Mesodermal cell (in vitro differentiated cells): ENCODE results near the gene LPAR3.

ENCODE experiments used
- H3K27ac ChIP-seq: 2 replicates; pipeline ENCODE4 v1.7.0; 2013; ENCODE audit warnings: mild to moderate bottlenecking, low read depth, low read length, moderate library complexity; ENCODE audit not compliant: severe bottlenecking
- H3K36me3 ChIP-seq: 2 replicates; pipeline ENCODE4 v1.7.1; 2013; ENCODE audit warnings: mild to moderate bottlenecking, low read length, moderate library complexity; ENCODE audit not compliant: control insufficient read depth, insufficient read depth
- H3K4me1 ChIP-seq: one replicate; pipeline ENCODE4 v1.7.1; 2013; ENCODE audit warnings: mild to moderate bottlenecking, low read length; ENCODE audit not compliant: insufficient read depth, control insufficient read depth, poor library complexity, severe bottlenecking
- H3K4me3 ChIP-seq: 2 replicates; pipeline ENCODE4 v1.7.0; 2013; ENCODE audit warnings: low read length, control low read depth, mild to moderate bottlenecking; ENCODE audit not compliant: insufficient read depth, poor library complexity, severe bottlenecking; ENCODE audit errors: extremely low read depth
- H3K9me3 ChIP-seq: 2 replicates; pipeline ENCODE4 v1.7.1; 2013; ENCODE audit warnings: mild to moderate bottlenecking, low read length, moderate library complexity; ENCODE audit not compliant: control insufficient read depth
- WGBS, 2 experiments: methylation state at CpG; one replicate each; pipeline ENCODE4 v1.1.5; 2013; ENCODE audit warnings: missing lambda C conversion rate in 2 of 2; ENCODE audit not compliant: insufficient coverage in 2 of 2; 5-methylcytosine and 5-hydroxymethylcytosine counted together

The LPAR3 gene

DNA sequence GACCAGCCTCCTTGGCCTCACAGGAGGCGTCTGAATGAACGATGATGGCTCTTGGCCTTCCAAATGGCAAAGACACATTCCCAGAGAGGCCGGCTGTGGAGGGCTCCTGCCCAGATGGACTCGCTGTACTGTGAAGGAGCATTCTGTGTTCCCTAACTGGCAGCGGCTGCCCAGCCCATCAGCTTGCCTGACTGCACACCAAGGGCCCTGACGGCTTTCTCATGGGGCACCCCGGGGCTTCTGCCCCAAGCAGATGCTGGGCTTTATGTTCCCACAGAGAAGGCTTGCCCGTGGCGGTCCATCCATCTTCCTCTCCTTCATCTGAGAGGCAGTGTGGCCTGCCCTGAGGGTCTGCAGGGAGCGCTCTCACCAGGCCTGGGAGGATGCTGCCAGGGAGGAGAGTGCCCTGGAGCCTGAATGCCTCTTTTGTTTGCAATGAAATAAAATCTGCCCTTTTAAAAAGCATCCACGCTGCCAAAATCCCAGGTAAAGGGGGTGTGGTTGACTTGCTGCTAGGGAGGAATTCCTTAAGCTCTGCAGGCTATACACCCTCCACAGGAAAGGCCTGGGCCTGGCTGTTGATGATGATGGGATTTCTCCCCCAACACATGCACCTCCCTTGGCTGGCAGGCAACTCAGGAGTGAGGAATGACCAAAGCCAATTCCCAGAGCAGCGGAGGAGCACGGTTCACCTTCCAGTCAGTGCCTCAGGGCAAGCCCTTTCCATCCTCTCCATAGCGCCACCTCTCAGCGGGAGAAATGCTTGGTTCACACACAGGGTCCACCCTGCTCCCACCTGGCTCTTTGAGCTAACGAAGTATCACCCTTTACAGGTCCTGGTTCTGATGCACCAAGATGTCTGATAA is 118.1 kb downstream of the LPAR3 start:
- no peak overlapping the region for H3K4me3 ChIP-seq

DNA sequence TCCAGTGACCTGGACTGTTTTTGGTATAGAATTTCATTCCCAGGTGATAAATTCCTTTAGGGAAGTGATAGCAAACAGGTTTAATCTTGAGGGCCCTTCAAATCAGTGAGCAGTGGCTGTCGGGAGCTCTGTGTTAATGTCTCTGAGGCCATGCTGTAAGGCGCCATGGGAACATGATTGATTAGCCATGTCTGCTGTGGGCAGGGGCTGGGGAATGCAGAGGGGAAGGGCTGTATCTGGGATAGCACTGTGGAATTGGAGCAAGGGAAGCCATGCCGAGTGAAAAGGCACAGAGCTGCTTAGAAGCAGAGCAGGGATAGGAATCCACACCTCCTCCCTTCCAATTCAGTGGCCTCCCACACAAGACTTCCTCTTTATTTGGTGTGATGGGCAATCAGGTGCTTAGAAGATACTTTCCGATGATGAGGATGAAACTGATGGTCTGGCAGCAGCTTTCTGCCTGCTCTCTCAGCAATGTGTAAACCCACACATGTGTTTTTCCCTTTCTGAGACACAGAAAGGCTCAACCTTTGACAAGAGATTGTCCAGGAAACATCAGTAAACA is 119.0 kb downstream of the LPAR3 start:
- no peaks in the 10 kb centered on the region for H3K9me3 ChIP-seq
- 66 to 72% methylated on average over 2 to 3 of the region's 4 CpGs for WGBS, 2 experiments
- H3K27ac ChIP-seq = peak overlapping the region; percentile 50
- H3K4me1 ChIP-seq = no peaks in the 10 kb centered on the region
- H3K36me3 ChIP-seq = no peaks in the 10 kb centered on the region
- no peak overlapping the region for H3K4me3 ChIP-seq

More for the DNA sequence above, 118.1 kb downstream of the LPAR3 start:
- H3K4me1 ChIP-seq = no peaks in the 10 kb centered on the region
- 77 to 78% methylated on average over 12 to 14 of the region's 16 CpGs for WGBS, 2 experiments
- peak overlapping the region; percentile 50 for H3K27ac ChIP-seq
- no peaks in the 10 kb centered on the region for H3K9me3 ChIP-seq
- no peaks in the 10 kb centered on the region for H3K36me3 ChIP-seq

DNA sequence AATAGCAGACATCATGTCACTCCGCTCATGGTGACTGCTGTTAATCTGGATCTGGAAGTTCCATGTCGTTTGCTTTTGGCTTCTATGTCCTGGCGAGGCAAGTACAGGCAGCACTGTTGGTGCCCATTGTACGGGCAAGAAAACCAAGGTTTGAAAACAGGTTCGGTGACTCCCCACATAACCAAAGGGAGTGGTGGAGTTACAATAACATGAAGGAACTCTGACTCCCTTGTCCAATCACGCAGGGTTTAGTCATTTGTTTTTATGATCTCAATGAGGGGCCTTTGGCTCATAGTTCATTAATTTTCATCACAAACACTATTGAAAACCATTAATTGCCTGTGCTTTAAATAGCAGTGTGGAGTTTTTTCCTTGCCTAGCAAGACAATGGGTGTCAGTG is 119.8 kb downstream of the LPAR3 start:
- 73 to 80% methylated on average over 3 to 4 of the region's 6 CpGs for WGBS, 2 experiments
- H3K27ac ChIP-seq = no peak overlapping the region
- no peaks in the 10 kb centered on the region for H3K9me3 ChIP-seq
- no peak overlapping the region for H3K4me3 ChIP-seq
- no peaks in the 10 kb centered on the region for H3K36me3 ChIP-seq
- no peaks in the 10 kb centered on the region for H3K4me1 ChIP-seq

DNA sequence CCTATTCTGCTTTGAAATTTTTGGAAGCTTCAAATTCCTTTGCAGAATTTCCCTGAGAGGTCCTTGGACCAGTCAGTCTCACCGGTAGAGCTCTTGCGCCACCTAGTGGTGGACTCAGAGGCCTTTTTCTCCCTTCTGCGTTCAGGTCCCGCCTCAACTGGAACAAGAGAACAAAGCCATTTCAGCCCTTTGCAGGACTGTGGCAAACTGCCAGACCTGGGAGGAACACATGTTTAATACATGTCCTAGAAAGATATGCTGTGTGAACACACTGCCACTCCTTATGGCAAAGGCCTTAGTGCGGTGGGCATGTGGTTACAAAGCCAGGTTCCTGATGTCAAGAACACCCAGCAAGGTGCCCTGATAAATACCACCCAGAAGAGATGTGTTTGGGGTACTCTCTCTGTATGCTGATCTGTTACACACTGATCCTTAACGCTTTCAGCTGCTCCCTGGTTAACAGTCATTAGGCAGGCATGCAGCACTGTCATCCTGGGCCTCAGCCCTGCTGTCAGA is 120.5 kb downstream of the LPAR3 start:
- no peaks in the 10 kb centered on the region for H3K36me3 ChIP-seq
- H3K4me3 ChIP-seq = no peak overlapping the region
- H3K4me1 ChIP-seq = no peaks in the 10 kb centered on the region
- no peak overlapping the region for H3K27ac ChIP-seq
- no peaks in the 10 kb centered on the region for H3K9me3 ChIP-seq
- 19 to 23% methylated on average over 4 of the region's 6 CpGs for WGBS, 2 experiments

DNA sequence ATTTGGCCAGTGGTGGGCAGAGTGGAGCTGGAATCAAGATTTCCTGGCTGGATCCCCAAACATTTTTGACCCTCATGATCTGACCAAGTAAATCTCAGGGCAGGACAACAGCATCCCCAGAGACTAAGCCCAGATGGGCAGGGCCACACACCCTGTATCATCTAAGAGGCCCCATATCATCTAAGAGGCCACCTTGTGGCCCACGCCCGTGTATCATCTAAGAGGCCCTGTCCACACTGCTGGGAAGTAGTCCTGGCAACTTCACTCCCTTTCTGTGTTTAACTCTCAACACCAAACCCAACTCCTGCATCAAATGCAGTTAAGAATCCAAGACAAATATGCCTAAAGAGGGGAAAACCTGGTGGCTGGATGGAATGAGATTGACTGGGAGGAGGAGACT is 121.1 kb downstream of the LPAR3 start:
- no peaks in the 10 kb centered on the region for H3K36me3 ChIP-seq
- H3K4me3 ChIP-seq = no peak overlapping the region
- no peaks in the 10 kb centered on the region for H3K4me1 ChIP-seq
- H3K27ac ChIP-seq = no peak overlapping the region
- WGBS, 2 experiments = 58 to 66% methylated on average over 2 of the region's 2 CpGs
- no peaks in the 10 kb centered on the region for H3K9me3 ChIP-seq

DNA sequence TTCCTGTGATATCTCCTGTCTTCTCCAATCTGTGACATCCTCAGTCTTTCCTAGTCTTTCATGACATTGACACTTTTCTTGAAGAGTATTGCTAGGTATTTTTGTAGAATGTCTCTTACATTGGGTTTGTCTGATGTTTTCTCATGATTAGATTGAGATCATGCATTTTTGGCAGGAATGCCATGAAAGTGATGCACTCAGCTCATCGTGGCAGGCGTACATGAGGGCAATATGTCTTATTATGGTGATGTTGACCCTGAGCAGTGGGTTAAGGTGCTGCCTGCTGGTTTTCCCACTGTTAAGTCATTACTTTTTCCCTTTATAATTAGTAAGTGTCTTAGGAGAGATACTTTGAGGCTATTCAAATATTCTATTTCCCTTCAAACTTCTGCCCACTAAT is 122.5 kb downstream of the LPAR3 start:
- Histone ChIP-seq H3K36me3 (no peaks in the 10 kb centered on the region), H3K9me3 (no peaks in the 10 kb centered on the region), H3K4me3 (no peak overlapping the region), H3K27ac (no peak overlapping the region), H3K4me1 (no peaks in the 10 kb centered on the region)
- WGBS, 2 experiments = no CpG with 5 or more reads among the region's 2 CpGs

DNA sequence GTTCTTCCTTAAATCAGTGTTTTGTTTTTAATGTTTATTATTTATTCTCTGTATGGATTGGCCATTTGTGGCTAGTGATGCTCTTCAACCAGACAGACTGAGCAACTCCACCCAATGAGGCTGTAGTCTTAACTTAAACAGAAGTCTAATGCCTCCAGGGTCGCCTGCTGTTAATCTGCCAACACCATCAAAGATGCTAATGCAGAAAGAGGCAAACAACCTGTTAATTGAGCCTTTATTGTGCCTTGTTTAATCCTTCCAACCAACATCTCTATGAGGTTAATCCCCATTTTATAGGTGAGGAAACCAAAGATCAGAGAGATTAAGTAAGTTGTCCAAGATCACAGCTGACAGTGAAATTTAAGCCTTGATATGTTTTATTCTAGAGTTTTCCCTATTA is 123.4 kb downstream of the LPAR3 start:
- H3K36me3 ChIP-seq = no peaks in the 10 kb centered on the region
- H3K27ac ChIP-seq = no peak overlapping the region
- H3K4me1 ChIP-seq = no peaks in the 10 kb centered on the region
- no peaks in the 10 kb centered on the region for H3K9me3 ChIP-seq
- no CpG with 5 or more reads among the region's 1 CpG for WGBS, 2 experiments
- no peak overlapping the region for H3K4me3 ChIP-seq

DNA sequence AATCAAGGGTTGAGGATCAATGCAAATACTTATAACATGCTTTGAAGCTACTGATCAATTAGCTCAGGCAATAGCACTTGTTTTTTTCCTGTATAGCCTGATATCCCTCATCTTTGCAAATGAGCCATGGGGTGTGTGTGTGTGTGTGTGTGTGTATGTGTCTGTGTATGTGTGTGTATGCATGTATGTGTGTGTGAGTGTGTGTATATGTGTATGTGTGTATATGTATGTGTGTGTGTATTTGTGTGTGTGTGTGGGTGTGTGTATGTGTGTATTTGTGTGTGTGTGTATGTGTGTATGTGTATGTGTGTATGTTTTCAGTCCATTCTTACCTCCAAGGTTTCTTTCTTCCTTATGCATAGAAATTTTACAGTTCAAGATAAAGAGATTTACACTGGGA is 124.4 kb downstream of the LPAR3 start:
- H3K9me3 ChIP-seq = no peaks in the 10 kb centered on the region
- no peaks in the 10 kb centered on the region for H3K36me3 ChIP-seq
- peaks cover 7% of the 10 kb centered on the region for H3K4me1 ChIP-seq
- no peak overlapping the region for H3K27ac ChIP-seq
- H3K4me3 ChIP-seq = no peak overlapping the region

DNA sequence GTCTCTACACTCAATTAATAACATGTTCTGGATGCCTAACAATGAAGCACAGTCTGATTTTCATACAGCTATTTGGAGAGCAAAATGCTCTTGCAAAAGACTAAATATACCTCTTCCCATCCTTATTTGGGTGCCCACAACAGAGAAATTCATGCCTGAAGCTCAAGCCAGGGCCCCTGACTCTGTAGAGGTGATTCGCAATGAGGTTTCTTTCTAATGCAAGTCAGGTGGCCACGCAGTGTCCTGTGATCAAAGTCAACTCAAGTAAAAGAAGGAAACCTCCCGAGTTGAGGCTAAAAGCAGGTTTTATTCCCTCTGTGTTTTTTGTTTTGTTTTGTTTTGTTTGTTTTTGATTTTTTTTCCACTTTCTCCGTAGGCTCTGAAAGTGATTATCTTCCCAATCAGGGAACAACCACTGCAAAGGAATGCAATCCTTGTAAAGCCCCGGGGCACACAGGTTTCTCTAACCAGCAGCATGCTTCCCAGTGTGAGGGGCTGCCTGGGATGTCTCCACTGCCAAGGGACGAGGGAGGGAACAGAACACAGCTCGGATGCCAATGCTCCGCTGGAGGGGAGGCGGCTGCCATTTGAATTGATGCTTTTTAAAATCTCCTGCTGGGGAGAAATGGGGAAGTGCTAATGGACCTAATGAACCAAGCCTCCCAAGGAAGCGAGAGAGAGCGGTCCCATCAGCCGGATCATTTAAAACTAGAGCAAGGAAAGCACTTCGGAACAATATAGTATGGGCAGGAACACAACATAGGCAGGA is 128.9 kb downstream of the LPAR3 start:
- Histone ChIP-seq H3K27ac (no peak overlapping the region), H3K36me3 (no peaks in the 10 kb centered on the region), H3K9me3 (no peaks in the 10 kb centered on the region), H3K4me1 (peaks cover 9% of the 10 kb centered on the region), H3K4me3 (no peak overlapping the region)
- WGBS, 2 experiments = 13 to 24% methylated on average over 10 of the region's 13 CpGs

DNA sequence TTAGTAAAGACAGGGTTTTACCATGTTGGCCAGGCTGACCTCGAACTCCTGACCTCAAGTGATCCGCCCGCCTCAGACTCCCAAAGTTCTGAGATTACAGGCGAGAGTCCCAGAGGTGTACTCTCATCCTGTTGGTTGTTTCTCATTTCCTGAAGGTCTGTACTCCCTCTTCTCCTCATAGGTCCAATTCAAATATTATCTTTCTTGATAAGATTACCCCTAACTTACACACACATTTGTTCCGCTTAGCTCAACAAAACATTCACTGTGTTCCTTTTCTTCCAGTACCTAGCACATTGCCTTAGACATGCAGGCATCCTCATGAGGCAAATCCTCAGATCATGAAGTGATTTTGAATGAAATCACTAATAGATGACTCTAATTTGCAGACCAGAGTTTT is 130.3 kb downstream of the LPAR3 start:
- Histone ChIP-seq H3K36me3 (no peaks in the 10 kb centered on the region), H3K4me1 (peaks cover 18% of the 10 kb centered on the region), H3K4me3 (no peak overlapping the region), H3K27ac (no peak overlapping the region), H3K9me3 (no peaks in the 10 kb centered on the region)
- WGBS, 2 experiments = 91 to 95% methylated on average over 4 to 5 of the region's 5 CpGs
